Right cardiac atrium (tissue), 5 donors: ENCODE data around the gene C12orf42. TPM values are rescaled to one million over a fixed set of nuclear protein-coding genes. Genes with fewer than 3 reads are reported as not detected.
"Not testable (repeated sequence)": the region's sequence is repeated elsewhere in the genome, so short reads cannot be mapped to it uniquely, and the experiment has no call there.

Experiments
- ATAC-seq, 2 donors: fragments of 200-7000 bp; cut with Tn5 transposase; one replicate each; pipeline versions ENCODE4 v1.8.0 to v1.9.1; 2020; ENCODE audit warnings: moderate library complexity in 2 of 2, mild to moderate bottlenecking in 1 of 2
- DNase-seq, 3 donors: peaks; one replicate each; pipeline ENCODE4 v3.0.0-alpha.2; 2020
- H3K27ac ChIP-seq: one replicate; pipeline ENCODE4 v1.5.1; 2013; ENCODE audit warnings: mild to moderate bottlenecking, low read length, control low read depth, moderate library complexity
- H3K27me3 ChIP-seq: one replicate; pipeline ENCODE4 v1.6.1; 2013; ENCODE audit not compliant: control insufficient read depth, insufficient read depth
- H3K4me1 ChIP-seq: one replicate; pipeline ENCODE4 v1.6.1; 2013; ENCODE audit warnings: low read length; ENCODE audit not compliant: control insufficient read depth, insufficient read depth
- H3K4me3 ChIP-seq: one replicate; pipeline ENCODE4 v1.5.1; 2013; ENCODE audit warnings: low read length, control low read depth
- H3K9me3 ChIP-seq: one replicate; pipeline ENCODE4 v1.6.1; 2013; ENCODE audit warnings: low read length; ENCODE audit not compliant: control insufficient read depth
- WGBS: extraction: QIAGEN DNeasy Blood & Tissue Kit; methylation state at CpG from one replicate; pipeline ENCODE4 v1.1.7; 2013; 5-methylcytosine and 5-hydroxymethylcytosine counted together
- intact Hi-C, 4 donors: fragments of 100-400 bp; cut with DNase I; formaldehyde crosslinking; loops; one replicate each; pipeline versions ENCODE4 v1.11.0 to v1.14.0; 2022 to 2023
- polyA plus RNA-seq: library from polyadenylated mRNA; stranded (reverse); fragments of 200-250 nt; gene quantifications from one replicate; pipeline ENCODE4 v1.2.3, GENCODE V29; 2013
- total RNA-seq, 4 donors: library from RNA; stranded (reverse); fragmentation: NEBNext Ultra II Directional; extraction: Animal tissue kit (Norgen Biotek cat#: 25700); gene quantifications; one replicate each; pipeline ENCODE4 v1.2.1, GENCODE V29; 2021
- donor health status: healthy with polysubstance abuse.
- donor health status: DM: no; HTN: yes; CAD: no.
- donor health status: DM: no; HTN: no; CAD: no.
- donor health status: DM: no; HTN: yes; CAD: no; lungs with severe emphysema.
- donor health status: DM: yes; HTN: yes; CAD: no.

The C12orf42 gene
- total and polyA plus RNA-seq, 5 donors = not detected

DNA sequence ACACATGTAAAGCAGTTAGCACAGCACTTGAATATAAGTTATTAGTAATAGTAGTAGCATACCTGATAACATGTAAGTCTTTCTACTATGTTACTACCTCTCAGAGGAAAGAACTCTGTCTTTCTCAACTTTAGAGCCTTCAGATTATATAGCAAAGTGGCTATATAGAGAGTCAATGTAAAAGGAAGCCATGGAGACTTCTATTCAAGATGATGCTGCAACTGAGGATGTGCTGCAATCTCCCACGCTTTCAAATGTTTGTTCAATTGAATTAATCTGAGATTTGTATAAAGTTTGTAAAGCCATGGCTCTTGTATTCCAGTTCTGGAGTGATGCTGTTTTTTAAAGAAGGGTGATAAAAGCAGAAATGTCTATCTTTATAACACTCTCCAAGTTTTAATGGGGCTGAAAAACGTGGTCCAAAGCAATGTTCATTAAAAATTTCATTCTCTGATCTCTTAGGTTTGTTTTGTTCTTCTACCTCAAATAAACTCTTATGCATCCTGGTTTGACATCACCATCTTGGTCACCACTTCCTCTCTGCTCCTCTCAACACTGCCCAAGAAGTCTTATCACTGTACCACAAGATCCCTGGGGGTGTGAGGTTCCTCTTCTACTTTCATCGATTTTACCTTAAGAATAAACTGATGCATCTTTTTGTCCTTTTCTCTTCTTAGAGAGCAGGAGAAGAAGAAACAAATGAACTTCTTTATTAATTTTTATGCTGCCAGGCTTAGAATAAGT is 40.6 kb downstream of the C12orf42 start:
- DNase-seq (no peak), ATAC-seq (no peak)
- H3K4me3 ChIP-seq = no peak overlapping the region
- intact Hi-C loops = no loop called here
- no peaks in the 10 kb centered on the region for H3K9me3 ChIP-seq
- 69% methylated on average over 3 of the region's 3 CpGs for WGBS
- H3K4me1 ChIP-seq = no peaks in the 10 kb centered on the region
- H3K27ac ChIP-seq = no peak overlapping the region
- no peaks in the 10 kb centered on the region for H3K27me3 ChIP-seq

- DNase-seq = no peak
- ATAC-seq = no peak
- H3K27me3 ChIP-seq = no peaks in the 10 kb centered on the region
- H3K4me1 ChIP-seq = no peaks in the 10 kb centered on the region
- no peak overlapping the region for H3K4me3 ChIP-seq
- WGBS = 18% methylated on average over 4 of the region's 4 CpGs
- intact Hi-C loops = no loop called here
- no peaks in the 10 kb centered on the region for H3K9me3 ChIP-seq
- no peak overlapping the region for H3K27ac ChIP-seq
Observed at GRCh38 chr12:103444983-103445382, 50.8 kb downstream of the C12orf42 start.

GRCh38 chr12:103442822-103443221 is 52.9 kb downstream of the C12orf42 start:
- no peak overlapping the region for H3K27ac ChIP-seq
- H3K4me3 ChIP-seq = no peak overlapping the region
- H3K4me1 ChIP-seq = no peaks in the 10 kb centered on the region
- no peak for ATAC-seq
- H3K27me3 ChIP-seq = no peaks in the 10 kb centered on the region
- 55% methylated on average over 3 of the region's 3 CpGs for WGBS
- intact Hi-C loops = no loop called here
- H3K9me3 ChIP-seq = no peaks in the 10 kb centered on the region
- no peak for DNase-seq

GRCh38 chr12:103442182-103442555 is 53.6 kb downstream of the C12orf42 start:
- ATAC-seq (no peak), DNase-seq (no peak)
- intact Hi-C loops = no loop called here
- 66% methylated on average over 5 of the region's 5 CpGs for WGBS
- Histone ChIP-seq H3K4me3 (no peak overlapping the region), H3K27me3 (no peaks in the 10 kb centered on the region), H3K4me1 (no peaks in the 10 kb centered on the region), H3K9me3 (no peaks in the 10 kb centered on the region), H3K27ac (no peak overlapping the region)

- DNase-seq (peak in 1 of 3 donors; percentile 14), ATAC-seq (no peak)
- no peaks in the 10 kb centered on the region for H3K9me3 ChIP-seq
- intact Hi-C loops = no loop called here
- H3K4me1 ChIP-seq = no peaks in the 10 kb centered on the region
- H3K4me3 ChIP-seq = no peak overlapping the region
- no peaks in the 10 kb centered on the region for H3K27me3 ChIP-seq
- WGBS = 49% methylated on average over 1 of the region's 1 CpG
- no peak overlapping the region for H3K27ac ChIP-seq
Observed at GRCh38 chr12:103441437-103442181, 54.2 kb downstream of the C12orf42 start.

- intact Hi-C loops, H3K9me3 ChIP-seq, DNase-seq: not testable (repeated sequence)
Observed at GRCh38 chr12:103434165-103435105, 61.3 kb downstream of the C12orf42 start.

DNA sequence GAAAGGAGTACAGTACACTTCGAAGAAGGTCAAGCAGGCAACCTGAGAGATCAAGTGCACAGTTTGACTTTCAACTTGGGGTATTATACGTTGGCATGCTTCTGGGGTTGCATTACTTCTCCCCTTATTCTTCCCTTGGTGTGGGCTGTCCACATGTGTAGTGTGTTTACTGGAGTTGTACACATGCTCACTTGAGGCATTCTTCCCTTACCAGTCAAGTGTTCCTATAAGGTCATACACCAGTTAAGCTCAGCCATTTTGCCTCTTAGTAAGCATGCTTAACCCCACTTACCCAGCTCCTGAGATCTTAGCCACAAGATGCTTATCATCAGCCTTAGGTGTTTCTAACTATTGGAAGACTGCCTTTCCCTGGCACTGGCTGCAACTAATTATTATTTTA is 63.8 kb downstream of the C12orf42 start:
- no peaks in the 10 kb centered on the region for H3K27me3 ChIP-seq
- H3K4me3 ChIP-seq = no peak overlapping the region
- H3K27ac ChIP-seq = no peak overlapping the region
- 78% methylated on average over 2 of the region's 2 CpGs for WGBS
- DNase-seq (no peak), ATAC-seq (no peak)
- H3K4me1 ChIP-seq = no peaks in the 10 kb centered on the region
- H3K9me3 ChIP-seq = no peaks in the 10 kb centered on the region
- intact Hi-C loops = no loop called here

More at GRCh38 chr12:103434165-103435105, 61.3 kb downstream of the C12orf42 start:
- H3K4me1 ChIP-seq, H3K27me3 ChIP-seq, H3K27ac ChIP-seq, H3K4me3 ChIP-seq, ATAC-seq: not testable (repeated sequence)
- WGBS = 73% methylated on average over 26 of the region's 33 CpGs

DNA sequence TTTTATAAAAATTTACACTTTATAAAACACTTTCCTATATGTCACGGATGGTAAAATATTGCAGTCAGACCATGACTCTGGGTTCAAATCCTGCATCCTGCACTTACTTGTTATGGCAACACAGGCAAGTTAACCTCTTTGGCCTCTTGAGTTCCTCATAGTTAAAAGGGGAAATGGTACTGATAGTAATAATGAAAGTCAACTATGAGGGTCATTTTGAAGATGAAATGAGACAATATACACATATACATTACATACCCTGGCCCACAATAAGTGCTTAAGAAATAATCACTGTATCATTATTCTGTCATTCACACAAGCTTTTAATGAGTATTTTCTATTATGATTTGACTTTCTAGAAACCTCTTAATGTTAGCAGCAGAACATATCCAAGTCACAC is 64.4 kb downstream of the C12orf42 start:
- intact Hi-C loops = no loop called here
- no peaks in the 10 kb centered on the region for H3K27me3 ChIP-seq
- no peak for ATAC-seq
- no peak overlapping the region for H3K27ac ChIP-seq
- no peaks in the 10 kb centered on the region for H3K9me3 ChIP-seq
- 87% methylated on average over 1 of the region's 1 CpG for WGBS
- DNase-seq = no peak
- no peak overlapping the region for H3K4me3 ChIP-seq
- H3K4me1 ChIP-seq = no peaks in the 10 kb centered on the region

DNA sequence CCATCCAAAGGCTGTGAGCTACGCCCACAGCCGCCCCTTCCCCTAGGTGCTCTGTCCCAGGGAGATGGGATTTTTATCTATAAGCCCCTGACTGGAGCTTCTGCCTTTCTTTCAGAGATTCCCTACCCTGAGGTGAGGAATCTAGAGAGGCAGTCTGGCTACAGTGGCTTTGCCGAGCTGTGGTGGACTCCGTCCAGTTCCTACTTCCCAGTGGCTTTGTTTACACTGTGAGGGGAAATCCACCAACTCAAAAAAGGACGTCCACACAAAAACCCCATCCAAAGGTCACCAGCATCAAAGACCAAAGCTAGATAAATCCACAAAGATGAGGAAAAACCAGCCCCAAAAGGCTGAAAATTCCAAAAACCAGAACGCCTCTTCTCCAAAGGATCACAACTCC is 70.1 kb downstream of the C12orf42 start:
- H3K4me1 ChIP-seq, DNase-seq, H3K9me3 ChIP-seq, intact Hi-C loops, H3K4me3 ChIP-seq, H3K27ac ChIP-seq, ATAC-seq, H3K27me3 ChIP-seq: not testable (repeated sequence)
- WGBS = 62% methylated on average over 6 of the region's 6 CpGs

DNA sequence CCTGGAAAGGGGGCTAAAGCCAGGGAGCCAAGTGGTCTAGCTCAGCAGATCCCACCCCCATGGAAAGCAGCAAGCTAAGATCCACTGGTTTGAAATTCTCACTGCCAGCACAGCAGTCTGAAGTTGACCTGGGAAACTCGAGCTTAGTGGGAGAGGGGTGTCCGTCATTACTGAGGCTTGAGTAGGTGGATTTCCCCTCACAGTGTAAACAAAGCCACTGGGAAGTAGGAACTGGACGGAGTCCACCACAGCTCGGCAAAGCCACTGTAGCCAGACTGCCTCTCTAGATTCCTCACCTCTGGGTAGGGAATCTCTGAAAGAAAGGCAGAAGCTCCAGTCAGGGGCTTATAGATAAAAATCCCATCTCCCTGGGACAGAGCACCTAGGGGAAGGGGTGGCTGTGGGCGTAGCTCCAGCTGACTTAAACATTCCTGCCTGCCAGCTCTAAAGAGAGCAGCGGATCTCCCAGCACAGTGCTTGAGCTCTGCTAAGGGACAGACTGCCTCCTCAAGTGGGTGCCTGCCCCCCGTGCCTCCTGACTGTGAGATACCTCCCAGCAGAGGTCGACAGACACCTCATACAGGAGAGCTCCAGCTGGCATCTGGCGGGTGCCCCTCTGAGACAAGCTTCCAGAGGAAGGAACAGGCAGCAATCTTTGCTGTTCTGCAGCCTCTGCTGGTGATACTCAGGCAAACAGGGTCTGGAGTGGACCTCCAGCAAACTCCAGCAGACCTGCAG is 70.8 kb downstream of the C12orf42 start:
- H3K4me1 ChIP-seq, H3K27ac ChIP-seq, H3K4me3 ChIP-seq, intact Hi-C loops, DNase-seq, H3K9me3 ChIP-seq, H3K27me3 ChIP-seq, ATAC-seq: not testable (repeated sequence)
- WGBS = 59% methylated on average over 9 of the region's 9 CpGs
